NOMO-1 treated with dmso at 0.1 percent for 144 hours (cell line): ENCODE measurements around the gene WDR20.
"Not testable (repeated sequence)": the region's sequence is repeated elsewhere in the genome, so short reads cannot be mapped to it uniquely, and the experiment has no call there.

Source experiments
- DNase-seq: peaks from one replicate; lab custom pipeline; 2025; ENCODE audit not compliant: unreplicated experiment; lab: John Stamatoyannopoulos, UW

WDR20 gene

GRCh38 chr14:102139286-102140026 is at the start of gene WDR20:
TSS of gene WDR20 (plus strand) at chr14:102139897. CDS start at chr14:102139924, 27 bp downstream.
- DNase-seq: peak; percentile 97

GRCh38 chr14:102090713-102091112 is 49.0 kb upstream of the WDR20 start:
- no peak for DNase-seq

GRCh38 chr14:102092806-102093205 is 46.9 kb upstream of the WDR20 start:
- DNase-seq: no peak

GRCh38 chr14:102094101-102094500 is 45.6 kb upstream of the WDR20 start:
- no peak for DNase-seq

GRCh38 chr14:102095231-102095870 is 44.3 kb upstream of the WDR20 start:
- no peak for DNase-seq

- no peak for DNase-seq
Observed at GRCh38 chr14:102095871-102096568, 43.7 kb upstream of the WDR20 start.

GRCh38 chr14:102096569-102097188 is 43.0 kb upstream of the WDR20 start:
- no peak for DNase-seq

GRCh38 chr14:102097441-102098135 is 42.1 kb upstream of the WDR20 start:
- DNase-seq: no peak

GRCh38 chr14:102103062-102103695 is 36.5 kb upstream of the WDR20 start:
- no peak for DNase-seq

GRCh38 chr14:102105369-102105768 is 34.3 kb upstream of the WDR20 start:
- no peak for DNase-seq

- not testable (repeated sequence) for DNase-seq
Observed at GRCh38 chr14:102109332-102109731, 30.4 kb upstream of the WDR20 start.

GRCh38 chr14:102111101-102111500 is 28.6 kb upstream of the WDR20 start:
- DNase-seq: no peak

- no peak for DNase-seq
Observed at GRCh38 chr14:102116361-102117180, 23.1 kb upstream of the WDR20 start.

- DNase-seq: no peak
Observed at GRCh38 chr14:102117852-102118251, 21.8 kb upstream of the WDR20 start.

- no peak for DNase-seq
Observed at GRCh38 chr14:102120888-102121287, 18.8 kb upstream of the WDR20 start.

GRCh38 chr14:102121567-102121966 is 18.1 kb upstream of the WDR20 start:
- DNase-seq: no peak

- no peak for DNase-seq
Observed at GRCh38 chr14:102124419-102124818, 15.3 kb upstream of the WDR20 start.

GRCh38 chr14:102125546-102125945 is 14.2 kb upstream of the WDR20 start:
- DNase-seq: no peak

GRCh38 chr14:102126807-102127455 is 12.8 kb upstream of the WDR20 start:
- DNase-seq: no peak
